Activated naive CD4-positive, alpha-beta T cell treated with anti-CD3 and anti-CD28 coated beads, Interleukin-2, amount 50 U/mL, for 72 hours (primary cell): Measurements from ENCODE around the gene NPAS3. TPM values are rescaled to one million over a fixed set of nuclear protein-coding genes. Genes with fewer than 3 reads are reported as not detected.

Source experiments
- ATAC-seq, 2 donors: fragments of 150-1000 bp; cut with Tn5 transposase; 2 replicates each; pipeline ENCODE4 v1.10.0; 2021; ENCODE audit warnings: mild to moderate bottlenecking in 2 of 2, moderate library complexity in 2 of 2
- DNase-seq, 2 donors: peaks; one replicate each; pipeline ENCODE4 v3.0.0; 2021 to 2022; ENCODE audit warnings: low spot score in 2 of 2
- H3K27ac Mint-ChIP-seq, 2 donors: one replicate each; pipeline ENCODE4 v1.8.0; 2022; ENCODE audit warnings: mild to moderate bottlenecking in 2 of 2, mixed read lengths in 2 of 2
- H3K36me3 Mint-ChIP-seq, 2 donors: one replicate each; pipeline ENCODE4 v1.8.0; 2022; ENCODE audit warnings: mixed read lengths in 2 of 2
- H3K9me3 Mint-ChIP-seq, 2 donors: one replicate each; pipeline ENCODE4 v1.8.0; 2022; ENCODE audit warnings: mixed read lengths in 2 of 2
- total RNA-seq, 2 donors: library from RNA; stranded (reverse); gene quantifications; one replicate each; pipeline ENCODE4 v1.2.3, GENCODE V29; 2022

NPAS3 gene
- total RNA-seq, 2 donors from 2014 or later = not detected

DNA sequence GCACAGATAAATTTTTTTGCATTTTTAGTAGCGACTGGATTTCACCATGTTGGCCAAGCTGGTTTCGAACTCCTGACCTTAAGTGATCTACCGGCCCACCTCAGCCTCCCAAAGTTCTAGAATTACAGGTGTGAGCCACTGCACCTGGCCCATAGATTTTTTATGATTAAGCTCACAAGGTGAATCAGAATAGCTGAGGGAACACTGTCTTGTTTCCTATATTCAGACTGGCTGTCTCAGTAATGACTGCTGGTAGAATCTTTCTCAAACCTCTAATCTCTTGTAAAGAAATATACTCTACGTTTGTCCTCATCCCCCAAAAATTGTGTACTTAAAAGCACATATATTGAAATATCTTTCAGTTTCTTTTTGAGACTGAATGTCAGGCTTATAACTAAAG is 650.1 kb downstream of the NPAS3 start:
- DNase-seq (no peak), ATAC-seq (no peak)
- Mint-ChIP-seq H3K9me3 (peaks cover 0 to 4% of the 10 kb centered on the region in 2 donors), H3K27ac (no peak overlapping the region), H3K36me3 (no peaks in the 10 kb centered on the region)

DNA sequence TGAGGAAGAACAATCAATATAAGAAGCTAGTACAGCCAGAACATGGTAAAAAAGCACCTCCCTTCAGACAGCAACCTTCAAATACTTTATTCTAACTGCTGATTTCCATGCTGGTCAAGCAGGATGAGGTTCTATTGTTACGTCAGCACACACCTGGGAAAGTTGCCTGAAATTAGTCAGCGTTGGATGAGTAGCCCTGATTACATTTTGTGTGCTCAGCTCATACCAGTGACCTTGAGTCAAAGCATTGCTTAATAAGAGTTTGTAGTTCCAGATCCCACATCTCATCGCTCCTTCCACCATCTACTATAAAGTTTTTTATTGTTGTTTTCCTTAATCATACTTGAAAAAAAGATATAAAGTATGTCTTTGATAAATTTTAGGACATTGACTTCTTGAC is 650.7 kb downstream of the NPAS3 start:
- ATAC-seq (no peak), DNase-seq (no peak)
- no peaks in the 10 kb centered on the region for H3K36me3 Mint-ChIP-seq
- H3K9me3 Mint-ChIP-seq = peaks cover 0 to 4% of the 10 kb centered on the region in 2 donors
- H3K27ac Mint-ChIP-seq = no peak overlapping the region

DNA sequence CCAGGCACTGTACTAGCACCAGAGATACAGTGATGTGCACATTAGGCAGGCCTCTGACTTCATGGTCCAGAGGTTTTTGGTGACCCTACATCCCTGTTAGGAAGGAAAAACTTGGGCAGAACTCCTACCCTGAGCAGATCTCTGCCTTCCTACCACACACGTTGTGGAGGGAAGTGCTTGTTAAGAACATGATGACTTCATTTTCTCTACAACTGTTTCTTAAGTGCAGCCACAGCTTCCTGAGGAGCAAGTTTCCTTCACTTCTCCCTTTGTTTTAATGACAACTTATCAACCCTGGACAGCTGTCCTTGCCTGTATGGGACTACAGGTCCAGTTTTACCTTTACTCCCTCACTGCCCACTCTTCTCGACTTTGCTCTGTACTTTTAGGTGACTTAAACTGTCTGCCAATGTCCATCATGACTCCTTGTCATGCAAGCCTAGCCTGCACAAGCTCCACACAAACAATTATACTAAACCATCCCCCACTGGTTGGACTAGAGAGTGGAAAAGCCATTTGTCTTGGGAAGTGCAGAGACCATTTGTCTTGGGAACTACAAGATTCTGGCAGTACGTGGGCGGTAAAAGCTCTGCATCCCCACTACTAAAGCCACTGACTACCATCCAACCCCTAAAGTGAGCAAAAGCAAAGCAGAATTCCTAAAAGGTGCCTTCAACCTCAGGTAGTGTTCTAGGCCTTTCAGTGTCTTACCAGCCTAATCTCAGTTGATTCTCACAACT is 652.4 kb downstream of the NPAS3 start:
- Mint-ChIP-seq H3K9me3 (peaks cover 0 to 4% of the 10 kb centered on the region in 2 donors), H3K36me3 (no peaks in the 10 kb centered on the region), H3K27ac (no peak overlapping the region)
- ATAC-seq (no peak), DNase-seq (no peak)

DNA sequence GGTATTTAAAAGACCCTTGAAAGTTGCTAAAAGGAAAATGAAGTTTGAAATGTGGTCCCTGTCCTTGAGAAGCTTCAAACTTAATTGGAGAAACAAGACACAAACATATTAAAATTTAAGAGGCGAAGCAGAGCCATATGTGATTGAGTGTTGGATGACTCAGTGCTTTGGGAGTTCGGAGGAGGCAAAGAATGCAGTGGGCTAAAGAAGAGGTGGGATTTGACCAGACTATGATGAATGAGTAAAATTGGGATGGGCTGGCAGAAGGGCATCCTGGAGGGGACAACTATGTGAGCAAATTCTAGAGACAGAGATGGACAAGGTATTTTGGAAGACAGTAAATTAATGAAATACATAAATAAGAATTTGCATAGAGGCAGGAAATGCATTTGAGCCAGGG is 653.6 kb downstream of the NPAS3 start:
- Mint-ChIP-seq H3K9me3 (peaks cover 0 to 4% of the 10 kb centered on the region in 2 donors), H3K27ac (no peak overlapping the region), H3K36me3 (no peaks in the 10 kb centered on the region)
- DNase-seq (no peak), ATAC-seq (no peak)

DNA sequence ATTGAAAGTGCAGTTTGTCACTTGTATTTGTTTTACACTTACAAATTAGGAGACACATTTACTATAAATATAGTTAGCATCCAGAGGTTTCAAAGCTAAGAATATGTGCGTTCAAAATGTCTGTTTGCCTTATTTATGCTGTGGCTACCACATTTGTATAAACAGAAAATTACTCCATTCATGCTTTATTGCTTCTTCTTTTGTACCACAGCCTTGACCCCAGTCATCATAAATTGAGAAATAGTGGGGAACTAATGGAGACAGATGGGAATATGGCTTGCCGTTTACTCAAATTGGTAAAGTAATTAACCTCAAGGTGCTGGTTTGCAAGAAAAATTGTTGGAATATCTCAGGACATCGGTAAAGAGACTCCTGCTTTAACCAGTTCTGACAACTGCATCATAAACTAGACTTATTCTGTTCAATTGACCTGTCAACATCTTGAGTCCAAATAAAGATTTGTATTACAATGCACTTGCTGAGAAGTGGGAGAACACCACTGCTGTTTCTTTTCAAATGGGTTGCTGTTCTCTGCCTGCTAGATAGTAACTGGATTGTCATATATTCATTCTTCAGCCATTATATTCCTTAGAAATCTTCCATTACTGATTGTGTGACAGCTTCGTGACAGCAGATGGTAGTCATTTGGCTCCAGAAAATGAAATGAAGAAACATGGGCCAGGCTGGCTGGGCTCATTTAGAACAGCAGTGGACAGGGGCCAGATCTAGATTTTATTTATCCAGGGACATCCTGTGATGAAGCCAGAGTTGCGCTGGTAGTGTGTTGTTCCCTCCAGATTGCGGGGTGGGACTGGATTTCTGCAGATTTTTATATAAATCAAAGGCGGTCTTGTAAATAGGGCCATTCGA is 657.8 kb downstream of the NPAS3 start:
- Mint-ChIP-seq H3K27ac (no peak overlapping the region), H3K9me3 (no peaks in the 10 kb centered on the region), H3K36me3 (no peaks in the 10 kb centered on the region)
- no peak for ATAC-seq
- DNase-seq = no peak

DNA sequence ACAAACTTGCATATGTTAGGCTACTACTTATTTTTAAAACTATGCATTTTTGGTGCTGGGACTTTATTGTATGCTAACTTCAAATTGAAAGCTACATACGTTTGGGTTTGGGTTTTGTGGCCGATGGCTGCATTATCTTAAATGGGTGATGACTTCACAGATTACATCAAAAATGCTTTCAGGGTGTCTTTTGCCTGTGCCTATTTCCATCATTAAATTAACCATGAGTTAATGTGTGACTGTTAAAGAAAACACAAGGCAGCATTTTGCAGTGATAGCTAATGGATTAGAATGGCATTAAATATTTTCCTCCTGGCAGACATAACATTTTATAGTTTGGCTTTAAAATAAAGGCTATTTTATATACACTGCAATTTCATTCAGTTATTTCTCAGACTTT is 659.9 kb downstream of the NPAS3 start:
- no peaks in the 10 kb centered on the region for H3K9me3 Mint-ChIP-seq
- no peak overlapping the region for H3K27ac Mint-ChIP-seq
- ATAC-seq (no peak), DNase-seq (no peak)
- H3K36me3 Mint-ChIP-seq = no peaks in the 10 kb centered on the region

DNA sequence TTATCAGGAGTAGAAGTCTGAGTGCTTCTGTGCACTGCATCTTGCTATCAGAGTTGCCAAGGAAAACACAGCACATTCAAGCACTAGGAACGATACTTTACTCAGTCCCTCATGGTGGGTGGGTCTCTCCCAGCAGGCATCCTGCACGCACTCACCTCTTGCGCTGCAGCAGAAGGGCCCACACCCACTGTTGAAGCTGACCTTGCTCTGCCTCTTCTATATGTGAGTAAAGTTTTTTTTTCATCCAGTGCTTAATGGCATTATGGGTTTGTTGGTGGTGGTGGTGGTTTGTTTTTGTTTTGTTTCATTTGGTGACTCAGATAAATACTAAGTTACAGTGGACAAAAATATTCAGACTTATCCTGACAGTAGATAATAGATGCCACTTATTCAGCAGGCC is 663.7 kb downstream of the NPAS3 start:
- Mint-ChIP-seq H3K36me3 (no peaks in the 10 kb centered on the region), H3K27ac (no peak overlapping the region), H3K9me3 (peaks cover 0 to 2% of the 10 kb centered on the region in 2 donors)
- DNase-seq (no peak), ATAC-seq (no peak)

DNA sequence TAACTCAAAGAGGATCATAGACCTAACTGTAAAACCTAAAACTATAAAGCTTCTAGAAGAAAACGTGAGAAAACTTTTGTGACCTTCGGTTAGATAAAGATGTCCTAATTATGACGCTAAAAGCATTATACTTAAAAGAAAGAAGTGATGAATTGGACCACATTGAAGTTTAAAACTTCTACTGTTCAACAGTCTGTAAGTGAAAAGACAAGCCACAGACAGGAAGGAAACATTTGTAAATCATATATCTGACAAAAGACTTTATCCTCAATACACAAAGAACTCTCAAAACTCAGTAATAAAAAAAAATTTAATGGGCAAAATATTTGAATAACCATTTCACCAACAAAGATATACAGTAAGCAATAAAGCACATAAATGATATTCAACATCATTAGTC is 667.9 kb downstream of the NPAS3 start:
- ATAC-seq = no peak

DNA sequence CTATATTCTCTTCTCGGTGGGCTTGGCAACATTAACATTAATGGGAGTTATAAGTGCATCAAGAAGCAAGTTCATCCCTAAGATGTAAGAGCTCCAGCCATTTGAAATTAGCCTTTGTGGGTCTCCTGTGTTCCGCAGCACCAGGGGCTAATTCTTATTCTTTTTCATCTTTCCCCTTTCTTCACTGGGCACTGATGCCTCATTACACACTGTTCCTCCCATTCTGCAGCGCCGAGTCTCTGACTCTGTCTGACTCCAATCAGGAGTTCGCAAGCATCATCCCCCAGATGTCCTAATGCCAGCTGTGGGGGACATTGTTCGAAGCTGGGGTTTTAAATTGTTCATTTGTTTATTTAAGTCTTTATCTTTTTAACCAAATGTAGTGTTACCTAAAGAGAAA is 670.9 kb downstream of the NPAS3 start:
- peaks cover 0 to 5% of the 10 kb centered on the region in 2 donors for H3K9me3 Mint-ChIP-seq
- ATAC-seq = no peak

More for the DNA sequence above, 667.9 kb downstream of the NPAS3 start:
- no peak for DNase-seq
- Mint-ChIP-seq H3K9me3 (peaks cover 0 to 5% of the 10 kb centered on the region in 2 donors), H3K27ac (no peak overlapping the region), H3K36me3 (no peaks in the 10 kb centered on the region)

DNA sequence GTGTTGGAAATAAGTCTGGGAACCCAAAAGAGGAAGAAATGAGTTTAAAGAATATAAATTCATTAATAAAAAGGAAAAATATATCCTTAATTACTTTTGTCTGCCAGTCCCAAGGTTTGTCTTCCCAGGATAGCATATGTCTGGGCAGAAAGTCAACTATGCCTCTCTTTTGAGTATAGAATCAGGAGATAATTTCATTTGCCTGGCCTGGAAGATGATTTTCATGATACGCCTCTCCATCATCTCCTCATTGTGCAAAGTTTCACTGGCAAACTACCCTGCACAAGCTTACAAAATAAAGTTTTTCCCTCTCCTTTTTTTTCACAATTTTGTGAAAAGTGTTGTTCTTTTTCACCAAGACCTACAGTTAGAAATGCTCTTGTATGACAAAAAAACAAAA is 671.4 kb downstream of the NPAS3 start:
- ATAC-seq = no peak
- no peak for DNase-seq
- Mint-ChIP-seq H3K36me3 (no peaks in the 10 kb centered on the region), H3K27ac (no peak overlapping the region), H3K9me3 (peaks cover 2 to 5% of the 10 kb centered on the region in 2 donors)

More for the DNA sequence above, 670.9 kb downstream of the NPAS3 start:
- no peak for DNase-seq
- no peaks in the 10 kb centered on the region for H3K36me3 Mint-ChIP-seq
- no peak overlapping the region for H3K27ac Mint-ChIP-seq

DNA sequence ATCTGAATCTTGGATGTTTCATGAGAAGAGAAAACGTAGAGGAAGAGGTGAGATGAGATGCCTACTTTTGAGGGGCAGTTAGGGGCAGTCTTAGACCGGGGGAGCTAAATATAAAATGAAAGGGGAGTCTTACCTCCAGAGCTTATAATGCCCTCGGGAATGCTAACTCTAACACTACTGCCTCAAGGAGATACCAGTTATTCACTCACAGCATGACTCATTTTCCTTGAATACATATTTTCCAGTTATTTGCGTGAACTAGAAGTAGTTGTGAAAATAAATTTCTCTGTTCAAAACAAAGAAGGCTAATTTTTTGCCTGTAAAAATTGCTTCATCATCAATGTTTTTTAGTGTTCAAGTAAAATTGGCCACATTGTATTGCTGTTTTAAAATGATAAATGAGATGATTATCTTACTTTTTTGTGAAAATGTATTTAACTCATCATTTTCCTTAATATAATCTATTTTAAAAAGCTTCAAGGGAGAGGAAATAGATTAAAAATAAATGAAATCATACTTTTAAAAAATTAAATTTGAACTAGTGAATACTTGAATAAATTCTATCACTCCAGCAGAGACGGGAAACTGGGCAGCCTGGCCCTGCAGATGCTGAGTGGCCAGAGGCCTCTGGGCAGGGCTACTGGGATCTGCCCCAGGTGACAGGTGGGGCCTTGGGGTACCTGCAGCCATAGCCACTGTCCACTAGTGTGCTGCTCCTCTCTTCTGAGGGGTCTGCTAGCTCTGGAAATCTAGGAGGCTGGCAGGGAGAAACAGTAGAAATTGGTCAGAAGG is 672.9 kb downstream of the NPAS3 start:
- no peak for ATAC-seq

DNA sequence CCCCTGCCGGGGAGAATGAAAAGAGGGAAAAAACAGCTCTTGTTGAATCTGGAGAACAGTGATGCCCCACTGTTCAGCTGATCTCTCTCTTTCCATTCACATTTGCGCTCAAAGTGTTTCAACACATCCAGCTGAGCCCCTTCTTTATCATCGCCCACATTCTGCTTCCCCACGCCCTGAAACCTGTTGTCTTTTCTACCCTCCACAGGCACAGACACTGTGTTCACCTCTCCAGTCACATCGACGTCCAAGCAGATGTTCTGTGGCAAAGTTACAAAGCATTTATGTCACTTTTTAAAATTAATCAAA is 673.5 kb downstream of the NPAS3 start:
- H3K9me3 Mint-ChIP-seq = peaks cover 4 to 5% of the 10 kb centered on the region in 2 donors
- H3K27ac Mint-ChIP-seq = no peak overlapping the region
- H3K36me3 Mint-ChIP-seq = no peaks in the 10 kb centered on the region
- ATAC-seq = no peak
- DNase-seq = no peak

More for the DNA sequence above, 672.9 kb downstream of the NPAS3 start:
- Mint-ChIP-seq H3K27ac (no peak overlapping the region), H3K9me3 (peaks cover 4 to 5% of the 10 kb centered on the region in 2 donors), H3K36me3 (no peaks in the 10 kb centered on the region)
- no peak for DNase-seq

DNA sequence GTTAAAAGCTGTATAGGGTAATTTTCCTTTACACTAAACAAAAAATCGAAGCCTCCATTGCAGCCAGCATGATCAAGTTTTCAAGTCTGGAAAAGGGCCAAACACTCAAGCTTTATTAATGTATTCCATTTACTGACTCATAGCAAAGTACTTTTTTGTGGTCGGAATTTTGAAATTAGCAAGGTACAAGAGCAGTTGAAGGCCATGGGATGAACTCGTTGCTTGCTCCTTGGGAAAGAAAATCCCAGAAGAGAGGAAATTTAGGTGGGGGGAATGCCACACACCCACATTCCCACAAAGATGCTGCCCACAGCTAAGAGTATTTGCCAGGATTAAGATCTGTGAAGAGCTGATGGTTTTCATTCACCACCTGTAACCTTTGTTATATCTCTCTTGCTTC is 678.5 kb downstream of the NPAS3 start:
- Mint-ChIP-seq H3K36me3 (no peaks in the 10 kb centered on the region), H3K9me3 (peaks cover 0 to 4% of the 10 kb centered on the region in 2 donors), H3K27ac (no peak overlapping the region)
- ATAC-seq = no peak
- no peak for DNase-seq

DNA sequence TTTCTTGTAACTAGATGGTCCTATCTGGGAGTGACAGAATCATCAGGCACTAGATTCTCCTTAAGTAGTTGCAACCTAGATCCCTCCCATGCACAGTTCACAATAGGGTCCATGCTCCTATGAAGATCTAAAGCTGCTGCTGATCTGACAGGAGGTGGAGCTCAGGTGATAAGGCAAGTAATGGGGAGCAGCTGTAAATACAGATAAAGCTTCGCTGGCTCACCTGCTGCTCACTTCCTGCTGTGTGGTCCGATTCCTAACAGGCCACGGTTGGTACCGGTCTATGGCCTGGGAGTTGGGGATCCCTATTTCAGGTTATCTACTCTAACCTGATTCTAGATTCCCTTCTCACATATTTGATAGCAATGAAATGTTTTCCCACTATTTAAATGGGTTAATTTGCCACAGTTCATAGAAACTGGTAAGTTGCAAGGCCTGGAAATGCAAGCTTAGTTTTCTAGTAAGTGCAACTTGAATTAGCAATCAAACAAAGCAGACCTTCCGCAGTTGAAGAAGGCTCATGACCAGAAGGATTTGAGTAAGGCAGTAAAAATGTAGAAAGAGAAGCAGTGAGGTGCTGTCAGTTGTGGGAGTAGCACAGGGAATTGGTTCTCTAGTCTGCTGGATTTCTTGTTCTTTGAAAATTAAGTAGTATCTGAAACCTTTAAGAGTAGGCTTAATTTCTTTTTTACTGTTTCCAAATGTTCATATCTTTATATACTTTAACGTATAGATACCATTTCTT is 679.9 kb downstream of the NPAS3 start:
- H3K36me3 Mint-ChIP-seq = no peaks in the 10 kb centered on the region
- H3K27ac Mint-ChIP-seq = no peak overlapping the region

DNA sequence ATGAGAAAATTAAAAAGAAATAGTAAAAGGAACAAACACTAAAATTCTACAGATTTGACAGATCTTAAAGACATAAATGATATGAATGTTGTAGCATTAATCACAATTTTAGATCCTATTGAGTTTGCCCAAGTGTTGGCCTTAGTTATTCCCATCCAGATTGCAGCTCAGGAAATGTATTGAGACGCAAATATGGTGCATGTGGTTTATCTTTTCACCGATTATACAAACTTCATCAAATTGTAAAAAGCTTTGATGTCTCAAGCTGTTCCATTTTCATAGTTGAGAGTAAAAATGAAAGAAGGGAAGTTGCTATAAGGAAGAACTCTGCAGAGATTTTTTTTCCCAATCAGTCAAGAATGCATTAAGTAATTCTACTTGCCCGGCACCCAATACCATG is 683.8 kb downstream of the NPAS3 start:
- no peaks in the 10 kb centered on the region for H3K9me3 Mint-ChIP-seq
- no peaks in the 10 kb centered on the region for H3K36me3 Mint-ChIP-seq
- no peak overlapping the region for H3K27ac Mint-ChIP-seq
- DNase-seq (no peak), ATAC-seq (no peak)

More for the DNA sequence above, 679.9 kb downstream of the NPAS3 start:
- peaks cover 0 to 4% of the 10 kb centered on the region in 2 donors for H3K9me3 Mint-ChIP-seq
- ATAC-seq = no peak
- DNase-seq = no peak

DNA sequence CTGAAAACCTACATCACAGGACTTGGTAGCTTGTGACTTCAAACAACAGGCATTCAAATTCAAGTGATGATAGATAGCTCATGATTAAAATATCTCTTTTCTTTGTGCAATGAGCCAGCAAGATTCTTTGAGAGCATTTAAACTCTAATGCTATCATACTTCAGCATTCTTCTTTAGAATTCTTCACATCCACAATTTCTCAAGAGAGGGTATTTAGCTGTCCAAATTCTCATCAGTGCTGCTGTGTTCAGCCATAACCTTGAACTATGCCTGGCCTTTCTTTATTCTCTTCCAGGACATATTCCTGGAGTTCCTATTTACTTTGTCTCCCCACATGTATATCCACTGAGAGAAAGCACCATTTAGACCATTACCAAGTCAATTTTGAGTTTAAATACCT is 691.1 kb downstream of the NPAS3 start:
- no peak overlapping the region for H3K27ac Mint-ChIP-seq

More for the DNA sequence above, 691.1 kb downstream of the NPAS3 start:
- no peak for DNase-seq
- ATAC-seq = no peak
- Mint-ChIP-seq H3K9me3 (no peaks in the 10 kb centered on the region), H3K36me3 (no peaks in the 10 kb centered on the region)
